HG02884 (cell line): Measurements from ENCODE around the gene DAND5.

Experiments
- ATAC-seq: cut with Tn5 transposase; IDR thresholded peaks from one replicate; pipeline ENCODE4 v1.9.1; 2021; ENCODE audit warnings: mild to moderate bottlenecking, moderate library complexity; ENCODE audit not compliant: unreplicated experiment

Gene DAND5

GRCh38 chr19:13007292-13008045 lies 38.1 kb downstream of the DAND5 start:
- no peak for ATAC-seq

DNA sequence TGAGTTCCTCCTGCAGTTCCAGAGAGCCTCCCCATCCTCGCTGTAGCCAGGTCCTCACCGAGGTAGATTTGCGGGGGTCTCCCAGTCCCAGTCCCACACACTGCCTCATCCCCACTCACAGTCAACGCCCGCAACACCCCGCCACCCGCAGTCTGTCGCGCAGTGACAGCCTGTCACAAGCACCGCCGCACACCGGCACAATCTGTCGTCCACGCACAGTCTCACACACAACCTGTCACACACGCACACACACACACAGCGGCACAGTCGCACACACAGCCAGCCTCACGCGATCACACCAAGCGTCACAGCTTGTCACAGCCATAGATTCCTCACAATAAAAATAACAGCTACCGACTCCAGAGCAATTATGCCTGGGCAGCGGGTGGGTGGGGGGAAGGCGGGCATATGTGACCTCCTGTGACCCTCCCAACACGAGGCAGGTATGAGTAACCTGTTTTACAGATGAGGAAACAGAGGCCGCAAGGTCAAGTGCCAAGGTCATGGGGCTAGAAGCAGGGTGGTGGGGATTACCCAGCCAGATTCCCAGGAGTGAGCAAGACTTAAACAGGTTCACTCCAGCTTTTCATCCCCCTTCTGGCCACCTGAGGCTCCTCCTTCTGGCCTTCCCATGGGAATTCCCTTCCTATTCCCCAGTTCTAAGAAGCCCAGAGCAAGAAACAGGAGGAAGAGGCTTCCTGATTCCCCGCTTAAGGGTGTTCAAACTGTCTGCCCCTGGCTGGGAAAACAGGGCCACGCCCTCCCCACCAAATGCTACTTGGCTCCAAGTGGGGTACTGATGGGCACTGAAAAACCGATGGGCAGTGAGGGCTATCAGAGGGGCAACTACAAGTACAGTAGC lies 39.8 kb downstream of the DAND5 start:
- no peak for ATAC-seq

DNA sequence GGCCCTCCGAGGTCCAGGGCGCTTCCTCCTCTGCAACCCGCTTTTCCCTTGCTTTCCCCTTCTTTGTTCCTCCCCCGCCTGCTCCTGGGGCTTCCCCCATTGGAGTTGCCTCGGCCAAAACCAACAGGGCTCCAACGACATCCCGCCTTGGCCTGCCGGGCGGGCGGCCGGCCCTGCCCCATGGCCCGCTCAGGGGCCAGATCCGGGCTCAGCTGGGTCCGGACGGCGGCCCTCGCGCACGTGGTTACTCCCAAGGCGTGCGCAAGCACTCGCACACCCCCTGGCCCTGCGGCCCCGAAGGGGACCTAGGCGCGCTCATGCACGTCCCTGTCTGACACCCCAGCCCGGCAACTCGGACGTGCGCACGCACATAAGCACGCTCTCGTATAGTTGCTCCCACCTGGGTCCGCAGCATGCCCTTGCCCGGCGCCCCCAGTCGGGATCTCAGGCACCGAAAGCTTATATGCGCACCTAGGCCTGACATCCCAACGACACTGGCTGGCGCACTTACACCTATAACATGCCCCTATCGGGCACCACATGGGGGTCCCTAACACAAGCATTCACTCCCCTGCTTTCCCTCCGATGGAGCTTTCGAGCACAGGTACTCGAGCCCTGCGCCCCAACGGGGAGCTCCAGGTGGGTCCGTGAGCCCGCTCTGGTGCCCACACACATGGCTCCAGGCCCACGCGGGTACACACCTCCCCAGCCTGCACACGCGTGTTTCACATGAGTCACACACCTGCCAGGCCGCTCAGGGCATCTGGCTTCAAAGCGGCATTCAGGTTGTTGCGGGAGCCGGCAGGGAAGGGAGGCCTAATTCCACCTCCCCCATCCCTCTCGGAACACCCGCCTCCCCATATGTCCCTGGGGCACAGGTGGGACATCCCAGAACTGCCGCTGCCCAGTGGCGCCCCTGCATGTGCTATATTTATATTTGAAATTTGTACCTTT lies 40.9 kb downstream of the DAND5 start:
- no peak for ATAC-seq

- ATAC-seq: no peak
Observed at GRCh38 chr19:13010992-13011652, 41.7 kb downstream of the DAND5 start.

DNA sequence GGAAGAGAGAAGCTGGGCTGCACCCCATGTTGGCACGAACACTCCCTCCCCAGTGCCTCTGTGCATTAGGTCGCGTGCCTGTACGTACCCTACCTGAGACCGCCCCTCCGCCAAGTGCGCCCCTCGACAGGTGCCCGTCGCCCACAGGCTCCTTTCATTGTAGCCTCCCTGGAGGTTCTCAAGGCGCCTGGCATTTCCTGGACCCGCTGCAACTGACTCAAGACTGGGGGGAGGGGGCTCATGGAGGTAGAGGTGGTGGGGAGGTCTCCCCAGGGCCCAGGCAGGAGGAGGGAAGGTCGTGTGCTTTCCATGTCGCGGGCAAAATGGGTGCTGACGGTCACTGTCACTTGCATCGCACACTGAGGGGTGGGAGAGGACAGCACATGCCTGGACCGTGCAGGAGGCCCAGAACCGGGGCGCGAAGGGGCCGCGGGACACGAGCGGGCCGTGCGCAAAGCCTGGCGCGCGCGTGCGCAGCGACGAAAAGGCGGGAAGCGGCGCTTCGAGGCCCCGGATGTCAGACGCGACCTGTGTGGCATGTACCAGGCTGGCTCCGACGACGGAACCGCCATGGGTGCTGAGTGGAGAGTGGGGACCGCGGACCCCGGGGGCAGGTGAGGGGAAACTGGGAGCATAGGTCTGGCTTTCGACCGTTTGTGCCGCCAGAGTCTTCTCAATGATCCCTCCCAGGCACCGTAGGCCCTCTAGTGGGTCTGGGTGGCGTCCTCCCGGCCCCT lies 42.4 kb downstream of the DAND5 start:
- no peak for ATAC-seq

GRCh38 chr19:13012390-13012689 lies 43.0 kb downstream of the DAND5 start:
- no peak for ATAC-seq

DNA sequence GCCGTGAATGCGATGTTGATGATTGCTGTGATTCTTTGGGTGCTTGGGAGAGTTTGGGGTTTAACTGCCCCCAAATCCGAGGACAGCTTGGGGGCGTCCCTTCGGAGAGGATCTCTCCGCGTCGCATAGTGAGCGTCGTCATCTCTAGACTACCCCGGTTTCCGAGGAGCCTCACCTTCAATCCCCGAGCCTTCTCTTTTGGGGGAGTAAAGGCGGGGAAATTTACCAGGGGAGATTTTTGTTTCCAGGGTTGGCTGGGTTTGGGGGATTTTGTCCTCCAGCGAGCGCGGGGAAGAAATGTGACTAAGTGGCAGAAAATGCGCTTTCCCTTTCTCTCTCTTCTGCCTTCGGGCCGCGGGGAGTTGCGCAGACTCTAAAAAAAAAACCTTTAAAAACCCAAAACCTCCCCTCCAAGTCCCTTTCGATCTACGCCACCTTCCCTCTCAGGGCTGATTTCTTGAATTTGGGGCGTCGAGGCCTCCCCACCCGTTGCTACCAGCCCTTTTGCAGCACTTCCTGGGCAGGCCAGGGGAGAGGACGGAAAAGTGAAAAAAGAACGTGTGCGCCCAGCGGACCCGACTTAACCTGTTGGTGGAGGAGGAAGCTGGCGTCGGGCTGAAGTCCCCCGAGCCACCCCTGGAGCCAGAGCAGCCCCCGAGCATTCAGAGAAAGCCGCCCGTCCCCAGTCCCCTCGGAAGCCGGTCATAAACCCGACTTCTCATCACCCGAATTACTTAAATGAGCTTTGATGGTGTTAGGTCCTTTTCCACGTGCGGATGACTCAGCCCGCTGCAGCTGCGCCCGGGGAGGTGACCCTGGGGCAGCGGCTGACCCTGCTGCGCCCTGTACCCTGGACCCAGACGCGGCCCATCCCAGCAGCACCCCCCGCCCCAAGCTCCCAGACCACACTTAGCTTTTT lies 43.6 kb downstream of the DAND5 start:
- no peak for ATAC-seq

DNA sequence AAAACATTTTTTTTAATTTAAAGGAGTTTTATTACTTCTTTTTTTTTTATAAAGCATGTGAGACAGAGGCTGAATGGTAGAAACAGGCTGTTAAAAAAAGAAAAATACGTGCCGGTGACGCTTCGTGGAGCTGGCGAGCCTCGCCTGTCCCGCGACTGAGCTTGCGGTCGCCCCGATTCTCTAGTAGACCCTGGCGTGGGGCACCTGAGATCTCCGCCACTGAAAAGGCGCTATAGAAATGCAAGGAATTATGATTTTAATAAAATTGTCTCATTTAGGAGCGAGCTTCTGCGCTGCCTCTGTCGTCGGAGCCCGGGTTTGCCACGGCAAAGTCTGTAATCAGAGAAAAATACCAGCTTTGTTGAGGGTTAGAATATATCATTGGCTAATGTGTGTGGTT lies 44.3 kb downstream of the DAND5 start:
- no peak for ATAC-seq

- no peak for ATAC-seq
Observed at GRCh38 chr19:13014101-13014920, 44.9 kb downstream of the DAND5 start.

- no peak for ATAC-seq
Observed at GRCh38 chr19:13014921-13015280, 45.5 kb downstream of the DAND5 start.

DNA sequence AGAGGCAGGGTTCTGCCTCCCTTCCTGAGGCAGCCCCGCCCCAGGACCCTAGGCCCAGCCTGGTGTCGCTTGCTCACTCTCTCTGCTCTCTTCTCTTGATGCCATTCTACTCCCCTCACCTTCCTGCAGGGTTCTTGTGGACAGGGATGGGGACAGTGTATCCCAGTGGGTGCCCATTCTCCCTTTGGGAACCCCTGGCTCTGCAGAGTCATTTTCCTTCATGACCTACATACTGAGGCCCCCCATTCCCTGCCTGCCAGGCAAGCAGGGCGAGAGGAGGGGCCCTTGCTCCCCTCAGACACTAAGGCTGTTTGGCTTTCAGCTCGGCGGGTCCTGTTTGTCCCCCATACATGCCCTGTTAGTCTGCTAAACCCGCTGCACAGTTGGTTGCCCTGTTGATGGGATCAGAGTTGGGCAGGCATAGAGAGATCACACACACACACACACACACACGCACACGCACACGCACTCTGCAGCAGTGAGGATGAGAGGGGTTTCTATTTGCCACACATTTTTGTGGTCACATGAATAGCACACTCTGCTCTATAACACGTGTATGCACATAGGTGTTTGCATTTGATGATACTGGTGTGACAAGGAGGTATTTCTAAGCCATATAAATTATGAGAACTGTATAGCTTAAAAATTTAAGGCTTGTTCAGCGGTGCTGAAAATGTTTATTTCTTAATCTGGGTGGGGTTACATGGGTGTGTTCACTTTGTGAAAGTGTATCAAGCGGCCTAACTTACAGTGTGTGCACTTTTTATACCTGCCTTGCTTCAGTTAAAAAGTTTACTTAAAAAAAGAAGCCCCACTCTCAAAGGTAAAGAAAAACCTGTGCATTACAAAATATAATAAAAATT lies 46.2 kb downstream of the DAND5 start:
- ATAC-seq: no peak

DNA sequence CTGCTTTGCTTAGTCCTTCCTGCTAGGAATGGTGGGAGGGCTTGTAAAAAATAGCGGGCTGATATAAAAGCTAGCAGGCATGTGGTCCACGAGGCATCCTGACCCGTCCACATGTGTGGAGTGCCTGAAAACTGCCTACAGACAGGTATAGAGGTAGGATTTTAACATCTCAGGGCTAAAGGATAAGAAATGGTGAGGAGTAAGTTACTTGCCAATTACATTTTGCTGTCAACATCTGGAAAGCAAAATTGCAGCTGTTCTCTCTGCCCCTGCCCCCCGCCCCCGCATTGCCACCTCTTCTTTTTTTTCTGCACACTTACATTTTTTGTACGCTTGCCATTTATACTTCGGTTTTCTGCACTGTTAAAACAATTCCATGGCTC lies 46.9 kb downstream of the DAND5 start:
- no peak for ATAC-seq

DNA sequence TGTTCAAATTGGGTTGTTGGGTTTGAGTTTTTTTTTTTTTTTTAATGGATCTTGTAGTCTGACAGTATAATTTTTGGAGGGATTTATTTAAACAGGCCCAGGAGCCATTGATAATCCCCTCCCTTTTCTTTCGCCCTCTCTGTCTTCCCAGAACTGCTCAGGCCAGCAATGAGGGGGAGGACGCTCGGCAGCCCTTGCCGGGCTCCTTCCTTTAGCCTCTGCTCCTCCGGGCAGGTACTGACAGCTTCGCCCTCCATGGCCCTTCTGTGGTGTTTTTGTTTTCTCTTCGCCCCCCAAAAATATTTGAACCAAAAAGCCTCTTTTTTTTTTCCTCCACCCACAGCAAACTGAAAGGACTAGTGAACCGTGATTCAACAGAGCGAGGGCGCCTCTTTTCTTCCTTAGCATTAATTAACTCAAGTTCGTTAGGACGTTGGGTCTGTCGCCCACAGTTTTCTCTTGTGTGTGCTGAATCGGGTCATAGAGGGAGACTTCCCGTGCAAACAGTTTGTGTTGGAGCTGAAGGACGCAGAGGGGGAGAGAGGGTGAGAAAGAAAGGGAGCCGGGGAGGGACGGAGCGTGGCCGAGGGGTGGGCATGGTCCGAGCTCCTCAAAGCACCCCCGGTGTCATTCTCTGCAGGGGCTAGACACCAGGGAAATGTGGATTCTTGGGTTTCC lies 47.4 kb downstream of the DAND5 start:
- ATAC-seq: no peak

GRCh38 chr19:13017306-13018034 lies 48.1 kb downstream of the DAND5 start:
- ATAC-seq: no peak

- ATAC-seq: no peak
Observed at GRCh38 chr19:13018035-13018914, 48.9 kb downstream of the DAND5 start.
